HG03575 (cell line): ENCODE results near the gene CLIP3.
A peak's percentile ranks its signal among the peaks of the same experiment; 100 is the strongest.
"Not testable (repeated sequence)": the region's sequence is repeated elsewhere in the genome, so short reads cannot be mapped to it uniquely, and the experiment has no call there.

ENCODE experiments used
- ATAC-seq: cut with Tn5 transposase; IDR thresholded peaks from one replicate; pipeline ENCODE4 v1.9.1; 2021; ENCODE audit not compliant: unreplicated experiment, insufficient number of reproducible peaks, low FRiP score; ENCODE audit errors: extremely low read depth

CLIP3 gene

DNA sequence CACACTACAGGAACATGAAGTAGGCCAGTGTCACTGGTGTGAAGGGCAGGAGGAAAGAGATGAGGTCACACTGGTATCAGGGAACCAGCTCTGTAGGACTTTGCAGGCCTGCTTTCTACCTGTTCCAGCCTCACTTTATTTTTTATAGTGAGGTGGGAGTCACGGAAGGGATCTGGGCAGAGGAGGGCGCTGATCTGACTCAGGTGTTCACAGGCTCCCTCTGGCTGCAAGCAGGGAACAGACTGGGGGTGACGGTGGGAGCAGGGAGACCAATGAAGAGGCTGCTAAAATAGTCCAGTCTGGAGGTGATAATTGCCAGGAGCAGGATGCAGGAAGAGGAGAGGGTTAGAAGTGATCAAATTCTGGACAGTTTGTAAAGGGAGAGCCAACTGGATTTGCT lies 18.6 kb upstream of the CLIP3 start:
- ATAC-seq, result no peak

DNA sequence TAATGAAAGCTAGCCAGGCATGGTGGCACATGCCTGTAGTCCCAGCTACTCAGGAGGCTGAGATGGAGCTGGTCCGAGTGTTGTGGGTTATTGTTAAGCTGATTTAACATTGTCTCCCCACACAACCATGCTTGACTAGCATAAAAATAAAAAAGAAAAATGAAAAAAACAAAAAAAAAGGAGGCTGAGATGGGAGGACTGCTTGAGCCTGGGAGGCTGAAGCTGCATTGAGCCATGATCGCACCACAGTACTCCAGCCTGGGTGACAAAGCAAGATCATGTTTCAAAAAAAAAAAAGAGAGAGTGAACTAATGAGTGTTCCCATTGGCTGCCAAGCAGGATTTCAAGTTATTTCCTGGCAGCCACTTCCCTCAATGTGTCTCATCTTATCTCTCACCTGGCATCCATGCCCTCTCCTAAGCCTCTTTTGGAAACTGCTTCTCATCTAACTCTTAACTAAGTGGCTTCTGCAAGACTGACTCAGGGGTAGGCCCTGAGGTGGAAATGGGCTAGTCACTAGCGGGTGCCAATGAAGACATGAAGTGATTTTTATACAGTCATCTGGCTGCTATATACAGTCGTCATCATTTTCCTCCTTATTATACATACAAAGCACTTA lies 16.5 kb upstream of the CLIP3 start:
- no peak for ATAC-seq

- ATAC-seq, result no peak
Measured at GRCh38 chr19:36047835-36048234, 15.2 kb upstream of the CLIP3 start.

DNA sequence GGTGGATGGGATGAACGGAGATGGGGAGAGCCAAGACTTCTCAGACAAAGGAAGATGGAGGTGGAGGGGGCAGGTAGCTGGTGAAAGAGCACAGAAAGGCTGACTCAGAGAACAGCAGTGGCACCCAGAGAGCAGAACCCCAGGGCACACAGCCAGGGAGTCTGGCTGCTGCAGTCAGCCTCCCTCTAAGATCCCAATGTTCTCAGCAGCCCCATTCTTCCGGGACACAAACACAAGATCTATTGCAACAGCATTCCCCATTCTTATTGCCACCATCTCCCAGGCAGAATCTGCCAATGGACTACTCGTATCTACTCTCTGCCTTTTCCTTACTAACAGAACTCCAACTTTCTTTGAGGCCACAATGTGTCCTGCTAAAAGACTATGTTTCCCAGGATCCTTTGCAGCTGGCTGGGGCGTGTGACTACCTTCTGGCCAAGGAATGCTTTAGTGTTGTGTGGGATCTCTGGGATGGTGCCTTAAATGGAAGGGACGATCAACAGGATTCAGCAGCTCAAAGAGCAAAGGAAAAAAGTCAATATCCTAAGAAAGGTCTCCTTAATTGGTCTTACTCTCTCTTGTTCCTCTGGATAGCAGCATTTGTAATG lies 13.9 kb upstream of the CLIP3 start:
- ATAC-seq, result no peak

DNA sequence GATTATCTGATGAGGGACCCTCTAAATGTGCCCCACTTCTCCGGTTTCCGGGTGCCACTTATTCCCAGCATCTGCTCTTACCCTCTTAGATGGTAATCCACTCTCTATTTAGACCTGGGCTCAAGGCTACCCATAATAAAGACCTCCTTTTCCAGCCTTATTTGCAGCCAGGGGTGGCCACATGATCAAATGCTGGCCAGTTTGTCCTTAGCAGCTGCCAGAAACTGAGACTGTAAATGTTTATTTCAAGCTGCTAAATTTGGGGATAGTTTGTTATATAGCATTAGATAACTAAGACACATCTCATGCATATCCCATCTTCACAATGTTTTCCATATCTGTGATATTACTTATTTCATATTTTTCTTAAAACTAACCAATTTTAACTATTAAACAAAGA lies 11.3 kb upstream of the CLIP3 start:
- no peak for ATAC-seq

DNA sequence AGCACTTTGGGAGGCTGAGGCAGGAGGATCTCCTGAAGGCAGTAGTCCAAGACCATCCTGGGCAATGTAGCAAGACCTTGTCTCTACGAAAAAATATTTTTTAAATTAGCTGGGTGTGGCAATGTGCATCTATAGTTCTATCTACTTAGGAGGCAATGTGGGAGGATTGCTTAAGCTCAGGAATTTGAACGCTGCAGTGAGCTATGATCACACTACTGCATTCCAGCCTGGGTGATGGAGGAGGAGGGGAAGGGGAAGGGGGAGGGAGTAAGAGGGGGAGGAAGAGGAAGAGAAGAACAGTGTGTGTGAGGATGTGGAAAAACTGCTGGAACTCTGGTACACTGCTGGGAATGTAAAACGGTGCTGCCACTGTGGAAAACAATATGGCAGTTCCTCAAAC lies 9.2 kb upstream of the CLIP3 start:
- no peak for ATAC-seq

GRCh38 chr19:36041092-36041491 lies 8.4 kb upstream of the CLIP3 start:
- not testable (repeated sequence) for ATAC-seq

DNA sequence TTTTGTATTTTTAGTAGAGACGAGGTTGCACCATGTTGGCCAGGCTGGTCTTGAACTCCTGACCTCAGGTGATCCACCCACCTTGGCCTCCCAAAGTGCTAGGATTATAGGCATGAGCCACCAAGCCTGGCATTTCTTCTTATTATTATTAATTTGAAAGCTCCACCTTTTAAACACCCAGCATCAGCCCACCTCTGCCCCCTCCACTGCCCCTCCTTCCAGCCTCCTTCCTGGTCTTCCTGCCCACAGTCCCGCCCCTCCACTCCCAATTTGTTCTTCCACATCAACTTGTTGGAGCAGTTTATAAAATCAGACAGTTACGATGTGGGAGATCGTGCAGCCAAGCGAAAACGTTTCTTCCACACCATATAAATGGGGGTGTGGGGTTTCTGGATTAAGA lies 7.8 kb upstream of the CLIP3 start:
- ATAC-seq, result no peak

- no peak for ATAC-seq
Measured at GRCh38 chr19:36031308-36031707, 1.4 kb downstream of the CLIP3 start.

- ATAC-seq, result no peak
Measured at GRCh38 chr19:36030264-36031148, 2.2 kb downstream of the CLIP3 start.

GRCh38 chr19:36028313-36029041 lies 4.2 kb downstream of the CLIP3 start:
- no peak for ATAC-seq

DNA sequence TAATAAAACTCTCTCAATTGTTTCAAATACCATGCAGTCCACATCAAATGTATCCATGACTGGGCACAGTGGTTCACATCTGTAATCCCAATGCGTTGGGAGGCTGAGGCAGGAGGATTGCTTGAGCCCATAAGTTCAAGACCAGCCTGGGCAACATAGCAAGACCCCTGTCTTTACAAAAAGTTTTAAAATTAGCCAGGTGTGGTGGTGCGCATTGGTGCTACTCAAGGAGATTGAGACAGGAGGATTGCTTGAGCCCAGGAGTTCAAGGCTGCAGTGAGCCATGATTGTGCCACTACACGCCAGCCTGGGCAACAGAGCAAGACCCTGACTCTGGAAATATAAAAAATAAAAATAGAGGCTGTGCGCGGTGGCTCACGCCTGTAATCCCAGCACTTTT lies 5.0 kb downstream of the CLIP3 start:
- no peak for ATAC-seq

DNA sequence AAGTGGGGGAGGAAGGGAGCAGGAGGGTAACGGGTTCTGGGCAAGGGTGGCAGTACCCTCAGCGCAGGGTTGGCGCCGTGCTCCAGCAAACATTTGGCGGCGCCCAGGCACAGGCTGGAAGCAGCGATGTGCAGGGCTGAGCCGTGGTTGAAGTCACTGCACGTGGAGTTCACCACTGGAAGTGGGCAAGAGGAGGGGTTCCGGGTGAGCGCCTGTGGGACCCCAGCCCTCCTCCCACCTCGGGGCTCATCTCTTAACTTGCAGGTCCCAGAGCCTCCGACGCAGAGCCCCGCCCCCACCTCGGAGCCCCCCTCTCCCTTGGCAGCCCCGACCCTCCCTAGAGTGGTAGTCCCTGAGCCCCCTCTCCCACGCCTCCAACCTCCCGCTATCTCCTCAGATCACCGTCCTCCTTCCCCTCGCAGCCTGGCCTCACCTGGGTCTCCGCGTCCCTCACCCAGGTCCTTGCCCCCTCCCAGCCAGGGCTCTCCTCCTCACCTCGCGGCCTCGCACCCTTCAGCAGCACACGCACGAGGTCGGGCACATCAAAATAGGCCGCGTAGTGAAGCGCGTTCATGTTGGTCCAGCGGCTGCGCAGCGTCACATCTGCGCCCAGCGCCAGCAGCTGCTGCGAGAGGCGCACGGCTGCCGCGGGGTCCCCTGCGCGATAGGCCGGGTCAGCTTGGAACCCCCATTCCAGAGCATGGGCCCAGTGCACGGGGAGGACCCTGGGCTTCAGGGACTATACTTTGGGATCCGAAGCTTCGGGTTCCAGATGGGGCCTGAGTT lies 6.4 kb downstream of the CLIP3 start:
- ATAC-seq, result no peak

DNA sequence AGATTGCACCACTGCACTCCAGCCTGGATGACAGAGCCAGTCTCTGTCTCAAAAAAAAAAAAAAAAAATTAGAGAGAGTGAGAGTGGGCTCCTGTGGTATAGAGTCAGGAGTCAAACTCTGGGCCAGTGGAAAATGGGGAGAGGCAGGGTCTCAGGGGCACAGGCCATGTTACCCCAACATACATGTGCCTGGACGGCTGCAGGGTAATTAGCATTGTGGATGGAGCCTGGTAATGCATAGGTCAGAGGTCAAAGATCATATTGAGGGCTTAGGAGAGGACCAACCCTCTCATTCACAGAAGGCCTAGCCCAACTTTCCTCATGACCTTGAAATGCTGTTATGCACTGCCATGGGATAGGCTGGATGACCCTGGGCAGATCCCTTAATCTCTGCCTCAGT lies 7.1 kb downstream of the CLIP3 start:
- no peak for ATAC-seq

DNA sequence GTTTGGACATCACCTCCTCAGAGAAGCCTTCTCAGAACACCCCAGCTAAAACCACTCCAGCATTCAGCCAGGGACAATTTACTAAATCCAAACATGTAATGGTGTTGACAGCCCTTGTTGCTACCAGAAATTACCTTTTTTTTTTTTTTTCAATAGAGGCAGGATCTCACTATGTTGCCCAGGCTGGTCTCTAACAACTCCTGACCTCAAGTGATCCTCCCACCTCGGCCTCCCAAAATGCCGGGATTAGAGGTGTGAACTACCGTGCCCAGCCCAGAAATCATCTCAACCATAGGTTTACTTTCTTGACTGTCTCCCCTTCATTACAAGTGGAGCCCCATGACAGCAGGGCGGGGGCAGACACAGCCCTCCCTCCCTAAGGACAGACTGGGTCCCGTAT lies 9.2 kb downstream of the CLIP3 start:
- ATAC-seq, result no peak

DNA sequence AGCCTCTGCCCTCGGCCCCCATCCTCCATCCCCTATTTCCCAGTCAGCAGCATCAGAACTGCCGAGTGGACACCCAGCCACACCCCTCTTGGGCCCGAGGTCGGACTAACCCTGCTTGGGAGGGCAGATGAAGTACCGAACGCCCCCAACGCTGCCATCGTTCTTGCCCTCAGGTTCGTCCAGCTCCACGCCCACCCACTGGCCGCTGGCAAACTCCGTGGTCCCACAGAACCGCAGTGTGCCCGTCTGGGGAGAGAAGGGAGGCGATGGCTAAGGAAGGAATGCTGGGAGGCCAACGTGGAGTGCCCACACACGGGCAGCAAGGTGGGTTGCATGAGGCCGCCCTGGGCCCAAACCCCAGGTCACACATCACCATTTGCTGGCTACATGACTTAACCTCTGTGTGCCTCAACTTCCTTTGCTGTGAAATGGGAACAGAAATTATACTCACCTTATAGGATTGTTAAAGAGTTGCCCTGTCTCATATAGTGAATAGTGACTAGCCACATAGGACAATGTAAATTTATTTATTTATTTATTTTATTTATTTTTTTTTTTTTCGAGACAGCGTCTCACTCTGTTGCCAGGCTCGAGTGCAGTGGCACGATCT lies 13.5 kb downstream of the CLIP3 start:
- ATAC-seq, result no peak

DNA sequence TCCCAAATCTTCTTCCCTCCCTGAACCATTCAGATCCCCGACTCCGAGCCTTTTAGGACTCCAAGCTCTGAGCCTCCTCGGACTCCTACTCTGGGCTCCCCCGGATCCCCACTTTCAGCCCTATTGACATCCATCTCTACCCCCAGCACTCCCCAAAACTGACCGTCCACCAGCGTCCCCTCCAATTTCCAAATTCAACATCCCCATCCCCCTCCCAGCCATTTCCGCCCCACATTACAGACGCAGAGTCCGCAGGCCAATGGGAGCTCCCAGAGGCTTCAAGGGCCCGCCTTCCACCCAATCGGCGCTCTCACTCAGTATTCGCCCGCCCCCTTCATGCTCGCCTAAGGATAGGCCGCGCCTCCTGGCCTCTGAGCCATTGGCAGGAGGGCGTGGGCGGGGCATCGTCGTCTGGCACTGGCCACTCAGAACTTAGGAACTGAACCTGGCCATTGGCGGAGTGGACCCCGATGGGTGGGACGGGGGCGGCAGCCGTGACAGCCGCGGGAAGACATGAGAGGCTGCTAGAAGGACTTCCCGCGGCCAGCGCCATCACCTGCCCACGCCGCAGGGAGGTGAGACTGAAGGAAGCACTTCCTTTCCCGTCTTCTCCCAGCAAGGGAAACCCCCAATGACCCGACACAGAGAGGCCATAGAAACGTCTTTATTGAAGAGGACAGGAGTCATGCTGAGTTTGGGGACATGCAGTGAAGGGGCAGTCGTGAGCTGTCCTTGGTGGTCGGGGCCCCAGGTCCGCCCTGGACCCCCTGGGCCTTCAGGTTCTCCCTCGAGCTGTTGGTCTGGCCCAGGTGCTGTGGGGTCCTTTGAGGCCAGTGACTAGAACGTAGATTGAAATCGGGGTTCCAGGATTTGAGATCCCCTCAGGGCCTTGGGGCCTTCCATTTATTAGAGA lies 18.4 kb downstream of the CLIP3 start, which contains the start of gene ALKBH6:
Gene ALKBH6 (minus strand): TSS at position 202 of the 913 bp plus-strand sequence. CDS start 816 bp downstream, outside the sequence.
- peak; percentile 58 for ATAC-seq
